Activated naive CD8-positive, alpha-beta T cell treated with anti-CD3 and anti-CD28 coated beads, Interleukin-2, amount 50 U/mL, for 24 hours (primary cell): Measurements from ENCODE around the gene WWOX.

Source experiments
- ATAC-seq: fragments of 150-1000 bp; cut with Tn5 transposase; one replicate; pipeline ENCODE4 v1.10.0; 2021
- DNase-seq: peaks from one replicate; pipeline ENCODE4 v3.0.0; 2021
- H3K27ac Mint-ChIP-seq: one replicate; pipeline ENCODE4 v1.8.0; 2021; ENCODE audit warnings: mild to moderate bottlenecking, mixed read lengths
- H3K27me3 Mint-ChIP-seq: one replicate; pipeline ENCODE4 v1.8.0; 2021; ENCODE audit warnings: mixed read lengths
- H3K36me3 Mint-ChIP-seq: one replicate; pipeline ENCODE4 v1.8.0; 2021; ENCODE audit warnings: low read depth, mixed read lengths
- H3K4me1 Mint-ChIP-seq: one replicate; pipeline ENCODE4 v1.8.0; 2021; ENCODE audit warnings: mixed read lengths
- H3K4me3 Mint-ChIP-seq: one replicate; pipeline ENCODE4 v1.8.0; 2021; ENCODE audit warnings: mild to moderate bottlenecking, moderate library complexity, mixed read lengths
- H3K9me3 Mint-ChIP-seq: one replicate; pipeline ENCODE4 v1.8.0; 2021; ENCODE audit warnings: mixed read lengths

WWOX gene

DNA sequence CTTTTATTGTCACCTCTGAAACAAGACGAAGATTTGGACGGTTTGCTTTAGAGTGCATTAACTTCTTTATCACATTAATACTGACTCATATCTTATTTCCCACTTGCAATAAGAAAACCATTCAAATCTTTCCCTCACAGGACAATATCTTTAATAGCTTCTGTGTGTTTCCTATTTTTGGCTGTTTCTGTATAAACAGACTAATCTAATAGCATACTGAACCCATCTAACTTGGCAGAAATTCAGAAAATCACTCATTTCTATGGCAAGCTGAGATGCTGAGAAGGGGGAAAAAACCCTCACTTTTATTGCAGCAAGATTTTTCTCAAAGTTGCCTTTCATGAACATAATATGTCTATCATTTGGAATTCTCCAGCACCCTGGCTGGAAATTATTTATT lies 524.9 kb downstream of the WWOX start:
- H3K9me3 Mint-ChIP-seq = peaks cover 19% of the 10 kb centered on the region
- no peak for DNase-seq
- H3K27ac Mint-ChIP-seq = no peak overlapping the region
- peaks cover 11% of the 10 kb centered on the region for H3K36me3 Mint-ChIP-seq
- no peaks in the 10 kb centered on the region for H3K4me1 Mint-ChIP-seq
- no peaks in the 10 kb centered on the region for H3K27me3 Mint-ChIP-seq
- no peak overlapping the region for H3K4me3 Mint-ChIP-seq
- no peak for ATAC-seq

DNA sequence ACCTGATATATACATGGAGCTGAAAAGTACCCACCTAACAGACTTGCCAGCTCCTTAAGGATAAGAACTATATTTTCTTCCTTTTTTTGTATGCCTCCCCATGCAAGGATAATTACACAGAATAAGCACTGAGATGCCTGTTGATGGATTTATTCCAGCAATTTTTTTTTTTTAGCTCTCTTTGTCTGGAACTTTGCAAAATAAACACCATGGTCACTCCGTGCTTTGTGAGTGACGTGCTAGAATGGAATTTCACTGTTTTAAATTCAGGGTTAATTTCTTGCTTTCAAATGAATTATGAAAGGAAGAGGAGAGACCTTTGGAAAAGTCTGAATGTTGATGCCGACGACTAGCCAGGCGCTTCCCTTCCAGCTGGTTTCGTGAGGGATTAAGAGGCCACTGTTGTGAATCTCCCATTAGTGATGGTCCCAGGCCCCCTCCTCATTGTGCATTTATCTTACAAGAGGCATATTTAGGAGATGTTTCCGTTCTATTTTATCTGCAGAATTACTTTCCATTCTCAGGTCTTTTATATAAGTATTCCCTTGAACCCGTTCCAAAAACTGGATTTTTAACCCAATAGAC lies 529.1 kb downstream of the WWOX start:
- Mint-ChIP-seq H3K4me1 (no peaks in the 10 kb centered on the region), H3K36me3 (peaks cover 19% of the 10 kb centered on the region), H3K9me3 (peaks cover 32% of the 10 kb centered on the region), H3K27ac (no peak overlapping the region), H3K4me3 (no peak overlapping the region), H3K27me3 (no peaks in the 10 kb centered on the region)
- DNase-seq = no peak
- ATAC-seq = no peak

- H3K27ac Mint-ChIP-seq = no peak overlapping the region
- peaks cover 19% of the 10 kb centered on the region for H3K36me3 Mint-ChIP-seq
- no peaks in the 10 kb centered on the region for H3K4me1 Mint-ChIP-seq
- H3K27me3 Mint-ChIP-seq = no peaks in the 10 kb centered on the region
- DNase-seq = no peak
- H3K4me3 Mint-ChIP-seq = no peak overlapping the region
- ATAC-seq = no peak
- H3K9me3 Mint-ChIP-seq = peaks cover 32% of the 10 kb centered on the region
Measured at GRCh38 chr16:78629173-78629572, 529.7 kb downstream of the WWOX start.

- peaks cover 32% of the 10 kb centered on the region for H3K9me3 Mint-ChIP-seq
- no peaks in the 10 kb centered on the region for H3K4me1 Mint-ChIP-seq
- H3K36me3 Mint-ChIP-seq = peaks cover 19% of the 10 kb centered on the region
- ATAC-seq = no peak
- H3K4me3 Mint-ChIP-seq = no peak overlapping the region
- H3K27ac Mint-ChIP-seq = no peak overlapping the region
- no peak for DNase-seq
- no peaks in the 10 kb centered on the region for H3K27me3 Mint-ChIP-seq
Measured at GRCh38 chr16:78630102-78630501, 530.6 kb downstream of the WWOX start.

DNA sequence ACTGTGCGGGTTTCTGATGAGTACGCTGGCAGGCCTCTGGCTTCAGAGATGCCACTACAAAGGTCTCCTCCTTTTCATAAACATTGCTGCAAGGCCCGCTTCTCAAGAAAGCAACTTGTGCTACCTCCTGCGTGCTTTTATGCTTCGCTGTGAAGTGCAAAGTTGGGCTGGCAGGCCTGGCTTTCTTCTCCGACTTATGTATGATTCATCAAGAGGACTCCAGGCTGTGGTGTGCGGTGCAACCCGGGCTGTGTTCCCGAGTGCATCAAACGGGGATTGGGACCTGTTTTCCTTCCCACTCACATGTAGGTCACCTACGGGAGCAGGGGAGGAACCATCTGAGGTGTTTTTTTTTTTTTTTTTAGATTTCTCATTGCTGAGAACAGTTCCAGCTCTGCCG lies 534.1 kb downstream of the WWOX start:
- peaks cover 27% of the 10 kb centered on the region for H3K9me3 Mint-ChIP-seq
- DNase-seq = no peak
- H3K36me3 Mint-ChIP-seq = peaks cover 13% of the 10 kb centered on the region
- no peak for ATAC-seq
- H3K4me1 Mint-ChIP-seq = no peaks in the 10 kb centered on the region
- H3K27ac Mint-ChIP-seq = no peak overlapping the region
- H3K27me3 Mint-ChIP-seq = no peaks in the 10 kb centered on the region
- H3K4me3 Mint-ChIP-seq = no peak overlapping the region

- ATAC-seq = no peak
- peaks cover 5% of the 10 kb centered on the region for H3K4me1 Mint-ChIP-seq
- peaks cover 3% of the 10 kb centered on the region for H3K36me3 Mint-ChIP-seq
Measured at GRCh38 chr16:78635807-78636206, 536.4 kb downstream of the WWOX start.

DNA sequence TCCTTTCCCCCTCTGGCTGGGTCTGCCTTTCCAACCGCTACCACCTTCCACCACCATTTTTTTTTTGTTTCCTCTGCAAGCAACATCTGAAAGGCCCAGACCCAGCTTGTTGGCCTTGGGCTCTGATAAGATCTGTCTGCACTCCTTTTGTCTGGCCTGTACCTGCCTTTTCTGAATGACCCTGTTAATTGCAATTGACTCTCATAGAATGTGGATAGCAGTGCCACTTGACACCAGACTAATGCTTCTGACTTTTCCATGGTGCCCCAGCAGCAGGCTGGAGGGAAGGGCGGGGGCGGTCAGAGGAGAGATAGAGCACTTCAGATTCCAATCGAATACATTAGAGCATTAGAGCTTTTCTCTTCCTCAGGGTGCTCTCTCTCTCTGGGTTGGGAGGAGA lies 538.9 kb downstream of the WWOX start:
- H3K27me3 Mint-ChIP-seq = peaks cover 3% of the 10 kb centered on the region
- no peaks in the 10 kb centered on the region for H3K9me3 Mint-ChIP-seq
- DNase-seq (no peak), ATAC-seq (no peak)
- no peak overlapping the region for H3K4me3 Mint-ChIP-seq
- peaks cover 5% of the 10 kb centered on the region for H3K4me1 Mint-ChIP-seq
- H3K36me3 Mint-ChIP-seq = peaks cover 3% of the 10 kb centered on the region
- H3K27ac Mint-ChIP-seq = no peak overlapping the region

More at GRCh38 chr16:78635807-78636206, 536.4 kb downstream of the WWOX start:
- no peak for DNase-seq
- Mint-ChIP-seq H3K9me3 (peaks cover 6% of the 10 kb centered on the region), H3K27me3 (peaks cover 3% of the 10 kb centered on the region), H3K4me3 (no peak overlapping the region), H3K27ac (no peak overlapping the region)

DNA sequence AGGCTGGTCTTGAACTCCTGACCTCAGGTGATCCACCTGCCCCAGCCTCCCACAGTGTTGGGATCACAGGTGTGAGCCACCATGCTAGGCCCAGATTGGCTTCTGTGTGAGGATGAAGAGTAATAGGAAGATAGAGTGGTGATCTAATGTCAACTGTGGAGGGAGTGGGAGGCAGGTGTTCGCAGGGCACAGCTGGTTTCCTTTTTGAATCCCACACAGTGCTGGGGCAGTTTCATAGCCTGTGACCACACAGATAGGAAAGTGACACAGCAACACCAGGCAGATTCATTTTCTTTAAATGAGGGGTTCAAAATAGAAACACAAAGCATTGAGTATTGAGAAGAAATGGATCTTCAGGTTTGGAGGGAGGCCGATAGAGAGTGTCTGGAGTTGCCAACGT lies 540.3 kb downstream of the WWOX start:
- Mint-ChIP-seq H3K27me3 (peaks cover 3% of the 10 kb centered on the region), H3K4me3 (no peak overlapping the region), H3K4me1 (peaks cover 5% of the 10 kb centered on the region), H3K36me3 (peaks cover 3% of the 10 kb centered on the region), H3K9me3 (no peaks in the 10 kb centered on the region), H3K27ac (no peak overlapping the region)
- no peak for DNase-seq
- ATAC-seq = peak; percentile 68

DNA sequence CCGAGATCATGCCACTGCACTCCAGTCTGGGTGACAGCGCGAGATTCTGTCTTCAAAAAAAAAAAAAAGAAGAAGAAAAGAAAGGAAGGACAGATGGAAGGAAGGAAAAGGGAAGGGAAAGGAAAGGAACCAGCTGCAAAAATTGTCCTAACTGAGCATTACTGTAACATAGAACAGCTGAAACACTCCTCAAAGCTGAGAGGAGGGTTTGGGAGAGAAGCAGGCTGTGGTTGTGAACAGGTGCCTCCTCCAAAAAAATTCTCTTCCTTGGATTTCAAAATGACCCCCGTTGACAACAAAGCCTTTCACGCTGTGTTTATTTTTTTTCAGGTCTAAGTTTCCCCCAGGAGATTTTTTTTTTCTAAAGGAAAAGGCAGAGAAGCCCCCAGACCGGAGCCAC lies 541.4 kb downstream of the WWOX start:
- H3K4me1 Mint-ChIP-seq = peaks cover 5% of the 10 kb centered on the region
- no peaks in the 10 kb centered on the region for H3K36me3 Mint-ChIP-seq
- DNase-seq = no peak
- peaks cover 3% of the 10 kb centered on the region for H3K27me3 Mint-ChIP-seq
- no peak for ATAC-seq
- no peaks in the 10 kb centered on the region for H3K9me3 Mint-ChIP-seq
- H3K4me3 Mint-ChIP-seq = no peak overlapping the region
- no peak overlapping the region for H3K27ac Mint-ChIP-seq

DNA sequence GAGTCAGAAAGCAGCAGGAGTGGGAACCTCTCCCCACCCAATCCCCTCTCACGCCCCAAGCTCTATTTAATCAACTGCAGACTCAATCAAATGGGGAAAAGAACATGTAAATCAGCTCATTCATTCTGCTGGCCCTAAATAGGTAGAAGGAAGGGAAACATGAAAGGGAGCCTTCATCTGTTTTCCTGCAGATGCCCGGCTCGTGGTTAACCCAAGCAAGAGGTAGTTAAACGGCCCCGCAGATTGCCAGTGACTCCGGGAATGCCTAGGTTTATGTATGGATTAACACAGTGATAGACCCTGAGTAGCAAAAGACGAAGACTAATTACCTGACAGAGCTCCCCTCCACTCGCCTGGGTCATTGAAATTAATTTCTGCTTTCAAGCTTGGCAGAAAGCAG lies 542.0 kb downstream of the WWOX start:
- Mint-ChIP-seq H3K27me3 (peaks cover 3% of the 10 kb centered on the region), H3K4me1 (peaks cover 5% of the 10 kb centered on the region), H3K4me3 (no peak overlapping the region), H3K36me3 (no peaks in the 10 kb centered on the region), H3K27ac (no peak overlapping the region), H3K9me3 (no peaks in the 10 kb centered on the region)
- ATAC-seq (no peak), DNase-seq (no peak)

- Mint-ChIP-seq H3K27ac (no peak overlapping the region), H3K36me3 (no peaks in the 10 kb centered on the region), H3K9me3 (no peaks in the 10 kb centered on the region), H3K4me3 (no peak overlapping the region), H3K4me1 (peaks cover 5% of the 10 kb centered on the region), H3K27me3 (peaks cover 3% of the 10 kb centered on the region)
- no peak for DNase-seq
- ATAC-seq = no peak
Measured at GRCh38 chr16:78642621-78643285, 543.3 kb downstream of the WWOX start.

- Mint-ChIP-seq H3K9me3 (no peaks in the 10 kb centered on the region), H3K27me3 (no peaks in the 10 kb centered on the region), H3K27ac (no peak overlapping the region), H3K4me3 (no peak overlapping the region), H3K4me1 (no peaks in the 10 kb centered on the region), H3K36me3 (peaks cover 2% of the 10 kb centered on the region)
- DNase-seq (no peak), ATAC-seq (no peak)
Measured at GRCh38 chr16:78645657-78646056, 546.2 kb downstream of the WWOX start.

DNA sequence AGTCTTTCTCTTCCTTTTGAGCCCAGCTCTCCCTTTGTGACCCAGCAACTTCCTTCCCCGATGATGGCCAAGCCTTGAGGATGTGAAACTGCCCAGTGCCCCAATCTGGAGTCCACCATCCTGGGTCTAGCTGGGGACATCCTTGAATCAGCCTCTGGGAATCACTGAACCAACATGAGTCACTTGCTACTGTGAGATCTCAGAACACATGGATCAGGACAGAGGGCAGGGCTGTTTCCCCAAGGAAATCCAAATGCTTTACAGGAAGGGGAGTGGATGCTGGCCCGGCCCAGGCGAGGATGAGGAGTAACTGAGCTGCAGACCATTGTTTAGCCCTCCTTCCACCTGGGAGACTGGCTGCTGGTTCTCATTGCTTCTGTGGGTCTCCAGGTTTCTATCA lies 547.6 kb downstream of the WWOX start:
- Mint-ChIP-seq H3K27ac (no peak overlapping the region), H3K36me3 (peaks cover 2% of the 10 kb centered on the region), H3K4me3 (no peak overlapping the region), H3K4me1 (no peaks in the 10 kb centered on the region), H3K9me3 (no peaks in the 10 kb centered on the region), H3K27me3 (no peaks in the 10 kb centered on the region)
- DNase-seq (no peak), ATAC-seq (no peak)

- DNase-seq (no peak), ATAC-seq (no peak)
- Mint-ChIP-seq H3K4me1 (no peaks in the 10 kb centered on the region), H3K9me3 (no peaks in the 10 kb centered on the region), H3K4me3 (no peak overlapping the region), H3K36me3 (peaks cover 2% of the 10 kb centered on the region), H3K27ac (no peak overlapping the region), H3K27me3 (no peaks in the 10 kb centered on the region)
Measured at GRCh38 chr16:78647491-78647890, 548.0 kb downstream of the WWOX start.

GRCh38 chr16:78648517-78648916 lies 549.1 kb downstream of the WWOX start:
- DNase-seq (no peak), ATAC-seq (no peak)
- H3K27me3 Mint-ChIP-seq = no peaks in the 10 kb centered on the region
- H3K9me3 Mint-ChIP-seq = no peaks in the 10 kb centered on the region
- no peaks in the 10 kb centered on the region for H3K4me1 Mint-ChIP-seq
- no peak overlapping the region for H3K4me3 Mint-ChIP-seq
- H3K27ac Mint-ChIP-seq = no peak overlapping the region
- peaks cover 2% of the 10 kb centered on the region for H3K36me3 Mint-ChIP-seq
